A549 treated with AZD2906 at 1 μM for 4 hours (cell line): Measurements from ENCODE around the gene LYRM4. TPM values are rescaled to one million over a fixed set of nuclear protein-coding genes. Genes with fewer than 3 reads are reported as not detected.

ENCODE experiments used
- total RNA-seq: library from RNA; stranded (reverse); fragments of 200-300 nt; extraction: Qiagen RNA extraction; gene quantifications from 5 replicates; pipeline ENCODE4 v1.2.3, GENCODE V29; 2022

Gene LYRM4
- total RNA-seq, result 24.9 to 36.2 TPM (median 32.0 TPM) in 5 replicates

GRCh38 chr6:5260661-5261544 is at the start of gene LYRM4, which contains the start of gene FARS2:
Gene LYRM4, minus strand, starts transcription at chr6:5260950. Its CDS starts 217 bp downstream, at chr6:5260733.
Gene FARS2, plus strand, starts transcription at chr6:5261513.

GRCh38 chr6:5084781-5085647 is 175.7 kb downstream of the LYRM4 start, which contains the start of gene PPP1R3G:
Gene PPP1R3G, plus strand, starts transcription at chr6:5085341. Its CDS starts 145 bp downstream, at chr6:5085486.

Other genes starting within 250 kb of the LYRM4 start
- 1.9 to 2.6 TPM (median 2.2 TPM) in 5 replicates for gene PPP1R3G, start 175.6 kb downstream of the LYRM4 start, total RNA-seq
- 10.1 to 10.7 TPM (median 10.4 TPM) in 5 replicates for gene FARS2, start 563 bp upstream of the LYRM4 start, total RNA-seq